AG09309 (cell line): Measurements from ENCODE around the gene USP36.

ENCODE experiments used
- DNase-seq: peaks from one replicate; pipeline ENCODE4 v3.0.0-alpha.2; 2010; ENCODE audit warnings: low read depth
- H3K4me3 ChIP-seq: 2 replicates; pipeline ENCODE4 v1.5.1; 2011; ENCODE audit warnings: mild to moderate bottlenecking, low read depth, low read length, moderate library complexity; ENCODE audit not compliant: control insufficient read depth
- TF ChIP-seq, protein P1 (sequence below): IDR thresholded peaks from 2 replicates; pipeline ENCODE4 v1.5.1; 2011; ENCODE audit warnings: mild to moderate bottlenecking, low read depth, low read length, inconsistent platforms; ENCODE audit not compliant: insufficient read depth, control insufficient read depth; ENCODE audit errors: missing control alignments

The USP36 gene

GRCh38 chr17:78829477-78829876, 11.1 kb downstream of the USP36 start:
- H3K4me3 ChIP-seq = no peak overlapping the region
- no peak for DNase-seq
- TF ChIP-seq, protein P1, sequence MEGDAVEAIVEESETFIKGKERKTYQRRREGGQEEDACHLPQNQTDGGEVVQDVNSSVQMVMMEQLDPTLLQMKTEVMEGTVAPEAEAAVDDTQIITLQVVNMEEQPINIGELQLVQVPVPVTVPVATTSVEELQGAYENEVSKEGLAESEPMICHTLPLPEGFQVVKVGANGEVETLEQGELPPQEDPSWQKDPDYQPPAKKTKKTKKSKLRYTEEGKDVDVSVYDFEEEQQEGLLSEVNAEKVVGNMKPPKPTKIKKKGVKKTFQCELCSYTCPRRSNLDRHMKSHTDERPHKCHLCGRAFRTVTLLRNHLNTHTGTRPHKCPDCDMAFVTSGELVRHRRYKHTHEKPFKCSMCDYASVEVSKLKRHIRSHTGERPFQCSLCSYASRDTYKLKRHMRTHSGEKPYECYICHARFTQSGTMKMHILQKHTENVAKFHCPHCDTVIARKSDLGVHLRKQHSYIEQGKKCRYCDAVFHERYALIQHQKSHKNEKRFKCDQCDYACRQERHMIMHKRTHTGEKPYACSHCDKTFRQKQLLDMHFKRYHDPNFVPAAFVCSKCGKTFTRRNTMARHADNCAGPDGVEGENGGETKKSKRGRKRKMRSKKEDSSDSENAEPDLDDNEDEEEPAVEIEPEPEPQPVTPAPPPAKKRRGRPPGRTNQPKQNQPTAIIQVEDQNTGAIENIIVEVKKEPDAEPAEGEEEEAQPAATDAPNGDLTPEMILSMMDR = no peak

GRCh38 chr17:78828470-78829185, 12.0 kb downstream of the USP36 start:
- DNase-seq = no peak
- no peak overlapping the region for H3K4me3 ChIP-seq
- TF ChIP-seq, protein P1 = peak; percentile 68

DNA sequence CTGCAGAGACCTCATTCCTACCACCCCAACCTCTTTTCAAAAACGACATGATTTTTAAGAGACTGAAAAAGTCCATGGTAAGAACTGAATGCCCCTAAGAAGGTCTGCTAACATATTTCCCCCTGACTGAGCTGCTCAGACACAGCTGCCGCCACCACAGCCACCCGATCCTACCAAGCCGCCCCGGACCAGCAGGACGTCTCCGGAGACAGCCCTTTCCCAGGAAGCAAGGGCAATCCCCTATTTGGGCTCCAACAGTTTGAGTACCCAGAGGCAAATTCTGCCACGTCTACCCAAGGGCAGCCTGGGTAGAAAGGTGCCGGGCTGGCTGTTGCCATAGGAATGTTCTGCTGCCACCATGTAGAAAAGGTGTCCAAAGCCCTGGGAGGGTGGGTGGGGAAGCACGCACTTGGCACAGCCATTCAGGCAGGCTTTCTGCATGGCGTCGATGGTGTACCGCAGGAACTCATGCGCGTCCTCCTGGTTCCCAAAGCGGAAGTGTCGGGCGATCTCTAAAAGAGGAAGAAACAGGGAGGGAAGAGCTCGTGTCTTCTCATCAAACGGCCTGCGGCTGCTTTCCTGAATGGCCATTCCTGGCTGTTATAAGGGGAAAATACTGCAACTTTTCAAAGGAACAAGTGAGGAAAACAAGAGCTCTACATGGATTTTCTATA, 13.6 kb downstream of the USP36 start:
- H3K4me3 ChIP-seq = no peak overlapping the region
- TF ChIP-seq, protein P1 = no peak
- DNase-seq = no peak

DNA sequence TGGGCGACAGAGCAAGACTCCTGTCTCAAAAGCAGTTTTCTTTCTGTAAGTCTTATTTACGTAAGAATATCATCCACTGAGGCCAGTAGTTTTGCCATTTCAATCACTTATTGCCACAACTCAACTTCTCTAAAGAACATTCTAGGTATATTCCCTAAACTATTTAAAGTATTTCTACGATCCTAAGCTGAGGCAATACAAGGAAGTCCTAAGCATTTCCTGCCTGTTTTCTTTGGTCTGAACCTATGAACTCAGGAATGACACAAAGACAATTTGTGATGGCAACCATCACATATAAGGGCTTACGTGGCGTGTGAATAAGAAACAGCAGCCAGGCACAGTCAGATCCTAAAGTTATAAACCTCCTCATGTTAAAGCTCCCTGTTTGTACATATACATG, 14.2 kb downstream of the USP36 start:
- TF ChIP-seq, protein P1 = no peak
- DNase-seq = no peak
- no peak overlapping the region for H3K4me3 ChIP-seq

- H3K4me3 ChIP-seq = no peak overlapping the region
- DNase-seq = no peak
- TF ChIP-seq, protein P1 = no peak
Observed at GRCh38 chr17:78825696-78826095, 14.9 kb downstream of the USP36 start.

GRCh38 chr17:78824240-78824639, 16.4 kb downstream of the USP36 start:
- TF ChIP-seq, protein P1 = no peak
- H3K4me3 ChIP-seq = no peak overlapping the region

More at GRCh38 chr17:78824240-78824639, 16.4 kb downstream of the USP36 start:
- no peak for DNase-seq
